Adrenal gland (tissue), 12 donors: Measurements from ENCODE around the gene KAT6B. TPM values are rescaled to one million over a fixed set of nuclear protein-coding genes. Genes with fewer than 3 reads are reported as not detected.

Experiments
- DNase-seq, 7 donors: peaks; one replicate each; pipeline ENCODE4 v3.0.0-alpha.2; 2019 to 2020
- H3K27ac ChIP-seq, 5 donors: fragments of 200-600 bp; sonication (generic) in 4 of 5; 1 replicate in 3 of 5; 2 replicates in 2 of 5; pipeline versions ENCODE4 v1.5.1 to v1.8.0; 2016 to 2020; ENCODE audit warnings: mild to moderate bottlenecking in 1 of 5
- H3K27me3 ChIP-seq: fragments of 200-600 bp; 2 replicates; pipeline ENCODE4 v1.8.0; 2021
- H3K36me3 ChIP-seq, 2 donors: fragments of 200-600 bp; replicated peaks in 1 of 2; 1 replicate in 1 of 2; 2 replicates in 1 of 2; pipeline versions ENCODE4 v1.5.1 to v1.8.0; 2018 to 2022
- H3K4me1 ChIP-seq, 2 donors: fragments of 200-600 bp; replicated peaks in 1 of 2; 1 replicate in 1 of 2; 2 replicates in 1 of 2; pipeline versions ENCODE4 v1.5.1 to v1.8.0; 2018 to 2021
- H3K4me3 ChIP-seq, 4 donors: fragments of 200-600 bp; sonication (generic) in 3 of 4; one replicate each; pipeline ENCODE4 v1.5.1; 2016 to 2018
- H3K9me3 ChIP-seq, 3 donors: fragments of 200-600 bp; sonication (generic) in 1 of 3; replicated peaks in 1 of 3; 1 replicate in 2 of 3; 2 replicates in 1 of 3; pipeline versions ENCODE4 v1.5.1 to v1.8.0; 2016 to 2021
- POLR2A ChIP-seq, 2 donors: fragments of 450-650 bp; IDR thresholded peaks; one replicate each; pipeline ENCODE4 v1.6.1; 2017; ENCODE audit warnings: antibody characterized with exemption in 2 of 2, mild to moderate bottlenecking in 2 of 2, moderate library complexity in 1 of 2
- WGBS, 4 donors: extraction: QIAGEN DNeasy Blood & Tissue Kit in 2 of 4; methylation state at CpG; one replicate each; pipeline versions ENCODE4 v1.1.5 to v1.1.7; 2013 to 2017; 5-methylcytosine and 5-hydroxymethylcytosine counted together
- intact Hi-C, 2 donors: fragments of 100-400 bp; cut with DNase I; formaldehyde crosslinking; loops; one replicate each; pipeline versions ENCODE4 v1.14.1 to v1.15.0; 2022 to 2023
- polyA plus RNA-seq, 3 donors: library from polyadenylated mRNA; stranded (reverse); fragments of 200-250 nt in 2 of 3; fragments of 350-450 nt in 1 of 3; fragmentation: Illumina TruSeq in 1 of 3; extraction: RNeasy Lipid Tissue Mini Kit (QIAGEN cat#74804) in 1 of 3; gene quantifications; one replicate each; pipeline ENCODE4 v1.2.3, GENCODE V29; 2013 to 2014
- total RNA-seq, 9 donors: library from RNA; depleted of rRNA in 4 of 9; stranded (reverse); fragments of >200 nt in 4 of 9; fragments of 120-200 nt in 1 of 9; fragmentation: NEBNext Ultra II Directional in 1 of 9; extraction: Animal tissue kit (Norgen Biotek cat#: 25700) in 1 of 9; gene quantifications; one replicate each; pipeline versions ENCODE4 v1.1.0 to v1.2.4, GENCODE V29; 2013 to 2023
- TF ChIP-seq, protein P1 (sequence below), 6 experiments: fragments of 450-650 bp in 4 of 6; fragments of 200-600 bp in 2 of 6; sonication (generic) in 1 of 6; IDR thresholded peaks; 1 replicate in 5 of 6; 2 replicates in 1 of 6; pipeline versions ENCODE4 v1.5.1 to v1.8.0; 2016 to 2021; ENCODE audit warnings: antibody characterized with exemption in 6 of 6, mild to moderate bottlenecking in 2 of 6, moderate library complexity in 1 of 6
- donor health status: healthy with polysubstance abuse.
- donor health status: Bipolar disorder and iron deficiency.
- donor health status: DM: yes; HTN: yes; CAD: no.
- donor health status: DM: no; HTN: no; CAD: no.
- donor health status: DM: no; HTN: no; CAD: no.
- donor health status: DM: yes; HTN: yes; CAD: no.

The KAT6B gene
- total and polyA plus RNA-seq, 12 donors, result 6.0 to 50.2 (median 25.8) TPM

DNA sequence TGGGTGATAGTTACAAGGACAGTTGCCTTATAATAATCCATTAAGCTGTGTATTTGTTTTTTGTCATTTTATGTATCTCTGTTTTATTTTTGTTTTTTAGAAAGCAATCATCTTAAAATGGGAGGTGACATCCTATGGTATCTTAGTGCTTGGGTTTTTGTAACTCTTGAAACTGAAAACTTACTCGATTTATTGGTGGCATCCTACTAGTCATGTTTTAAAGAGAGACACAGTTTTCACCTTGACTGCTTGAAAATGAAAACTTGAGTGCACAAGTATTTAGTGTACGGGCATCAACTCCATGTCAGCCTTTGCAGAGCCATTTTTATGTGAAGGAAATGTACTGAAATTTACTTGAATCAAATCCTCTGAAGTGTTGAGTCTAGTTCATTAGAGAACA is 181.2 kb downstream of the KAT6B start:
- 83 to 87% (median 85%) methylated on average over 2 of the region's 2 CpGs for WGBS, 4 donors
- TF ChIP-seq, protein P1, sequence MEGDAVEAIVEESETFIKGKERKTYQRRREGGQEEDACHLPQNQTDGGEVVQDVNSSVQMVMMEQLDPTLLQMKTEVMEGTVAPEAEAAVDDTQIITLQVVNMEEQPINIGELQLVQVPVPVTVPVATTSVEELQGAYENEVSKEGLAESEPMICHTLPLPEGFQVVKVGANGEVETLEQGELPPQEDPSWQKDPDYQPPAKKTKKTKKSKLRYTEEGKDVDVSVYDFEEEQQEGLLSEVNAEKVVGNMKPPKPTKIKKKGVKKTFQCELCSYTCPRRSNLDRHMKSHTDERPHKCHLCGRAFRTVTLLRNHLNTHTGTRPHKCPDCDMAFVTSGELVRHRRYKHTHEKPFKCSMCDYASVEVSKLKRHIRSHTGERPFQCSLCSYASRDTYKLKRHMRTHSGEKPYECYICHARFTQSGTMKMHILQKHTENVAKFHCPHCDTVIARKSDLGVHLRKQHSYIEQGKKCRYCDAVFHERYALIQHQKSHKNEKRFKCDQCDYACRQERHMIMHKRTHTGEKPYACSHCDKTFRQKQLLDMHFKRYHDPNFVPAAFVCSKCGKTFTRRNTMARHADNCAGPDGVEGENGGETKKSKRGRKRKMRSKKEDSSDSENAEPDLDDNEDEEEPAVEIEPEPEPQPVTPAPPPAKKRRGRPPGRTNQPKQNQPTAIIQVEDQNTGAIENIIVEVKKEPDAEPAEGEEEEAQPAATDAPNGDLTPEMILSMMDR (IDR thresholded peaks at IDR 0.05), result no peak
- TF ChIP-seq POLR2A (IDR thresholded peaks at IDR 0.05), result no peak
- no peaks in the 10 kb centered on the region for H3K9me3 ChIP-seq
- no peak for DNase-seq
- H3K36me3 ChIP-seq, result no peaks in the 10 kb centered on the region
- peaks cover 0 to 8% of the 10 kb centered on the region in 2 donors for H3K4me1 ChIP-seq
- intact Hi-C loops, result no loop called here
- H3K4me3 ChIP-seq, result no peak overlapping the region
- no peak overlapping the region for H3K27ac ChIP-seq
- H3K27me3 ChIP-seq, result no peaks in the 10 kb centered on the region

DNA sequence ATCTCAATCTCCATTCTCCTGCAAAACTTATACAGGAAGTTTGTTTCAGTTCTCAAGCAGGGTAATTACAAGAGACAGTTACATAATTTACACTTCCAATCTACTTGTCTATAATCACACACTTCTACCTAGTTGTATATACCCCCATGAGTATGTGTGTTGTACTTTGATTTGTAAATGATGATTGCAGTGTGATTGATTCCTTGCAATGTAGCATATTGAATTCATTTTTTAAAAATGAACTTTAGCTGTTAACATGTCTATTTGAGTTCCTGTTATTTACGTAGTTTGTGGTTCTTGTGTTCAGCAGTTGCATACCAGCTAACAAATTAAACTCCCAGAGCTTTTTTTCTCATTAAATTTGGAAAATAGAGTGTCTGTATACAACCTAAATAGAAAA is 182.6 kb downstream of the KAT6B start:
- Histone ChIP-seq H3K4me3 (no peak overlapping the region), H3K36me3 (no peaks in the 10 kb centered on the region), H3K27me3 (no peaks in the 10 kb centered on the region), H3K9me3 (no peaks in the 10 kb centered on the region), H3K4me1 (peaks cover 0 to 14% of the 10 kb centered on the region in 2 donors), H3K27ac (no peak overlapping the region)
- no peak for TF ChIP-seq POLR2A (IDR thresholded peaks at IDR 0.05)
- TF ChIP-seq, protein P1 (IDR thresholded peaks at IDR 0.05), result no peak
- WGBS, 4 donors, result 80 to 85% (median 83%) methylated on average over 1 of the region's 1 CpG
- no peak for DNase-seq
- intact Hi-C loops, result no loop called here

GRCh38 chr10:75009426-75009825 is 183.0 kb downstream of the KAT6B start:
- no peak for DNase-seq
- H3K36me3 ChIP-seq, result no peaks in the 10 kb centered on the region
- intact Hi-C loops, result no loop called here
- H3K4me1 ChIP-seq, result peaks cover 0 to 18% of the 10 kb centered on the region in 2 donors
- H3K27ac ChIP-seq, result no peak overlapping the region
- TF ChIP-seq, protein P1 (IDR thresholded peaks at IDR 0.05), result no peak
- TF ChIP-seq POLR2A (IDR thresholded peaks at IDR 0.05), result no peak
- no peaks in the 10 kb centered on the region for H3K9me3 ChIP-seq
- WGBS, 4 donors, result 93 to 99% (median 97%) methylated on average over 5 of the region's 5 CpGs
- no peak overlapping the region for H3K4me3 ChIP-seq
- no peaks in the 10 kb centered on the region for H3K27me3 ChIP-seq

- Histone ChIP-seq H3K9me3 (no peaks in the 10 kb centered on the region), H3K27ac (no peak overlapping the region), H3K4me1 (peaks cover 0 to 20% of the 10 kb centered on the region in 2 donors), H3K27me3 (no peaks in the 10 kb centered on the region), H3K4me3 (no peak overlapping the region), H3K36me3 (no peaks in the 10 kb centered on the region)
- no peak for DNase-seq
- intact Hi-C loops, result no loop called here
- no peak for TF ChIP-seq POLR2A (IDR thresholded peaks at IDR 0.05)
- TF ChIP-seq, protein P1 (IDR thresholded peaks at IDR 0.05), result no peak
- WGBS, 4 donors, result 89 to 100% (median 99%) methylated on average over 1 of the region's 1 CpG
Measured at GRCh38 chr10:75010373-75010772, 184.0 kb downstream of the KAT6B start.
